Endothelial cell of umbilical vein (primary cell): Measurements from ENCODE around the gene HELQ. TPM values are rescaled to one million over a fixed set of nuclear protein-coding genes. Genes with fewer than 3 reads are reported as not detected.

Source experiments
- BruUV-seq: library from RNA; stranded (reverse); fragments of 400-500 nt; replicated peaks from 2 replicates; lab custom pipeline; 2021; lab: Mats Ljungman, UMichigan
- CTCF ChIA-PET: fragments of 300-600, 350-600 bp; sonication (Branson Sonifier 250); formaldehyde crosslinking; loops from one replicate; lab custom pipeline; 2021; ENCODE audit warnings: antibody characterized with exemption, inconsistent platforms; lab: Charles Lee
- POLR2A ChIA-PET: fragments of 300-600, 350-600 bp; sonication (Branson Sonifier 250); formaldehyde crosslinking; loops from one replicate; lab custom pipeline; 2021; ENCODE audit warnings: antibody characterized with exemption, inconsistent platforms; lab: Charles Lee
- DNase-seq: peaks from one replicate; pipeline ENCODE4 v3.0.0-alpha.2; 2011; ENCODE audit warnings: low read depth, low spot score
- FAIRE-seq: peaks from 2 replicates; lab custom pipeline; 2011; peaks lifted over from hg19 to GRCh38; lab: Jason Lieb, UNC
- H2AFZ ChIP-seq: 2 replicates; pipeline ENCODE4 v1.6.0; 2012; ENCODE audit warnings: low read depth, low read length, control low read depth, inconsistent platforms
- H3K27ac ChIP-seq: 2 replicates; pipeline ENCODE4 v1.5.1; 2011; ENCODE audit warnings: low read depth, mild to moderate bottlenecking, control low read depth, low read length, moderate library complexity; ENCODE audit not compliant: insufficient read depth
- H3K27me3 ChIP-seq, 2 experiments: 2 replicates each; pipeline versions ENCODE4 v1.6.0 to v1.6.1; 2011; ENCODE audit warnings: low read length in 2 of 2, mixed read lengths in 1 of 2; ENCODE audit not compliant: control insufficient read depth in 2 of 2, insufficient read depth in 2 of 2
- H3K36me3 ChIP-seq, 2 experiments: 2 replicates in 1 of 2; 3 replicates in 1 of 2; pipeline ENCODE4 v1.5.1; 2011; ENCODE audit warnings: low read length in 2 of 2, mild to moderate bottlenecking in 1 of 2, moderate library complexity in 1 of 2; ENCODE audit not compliant: control insufficient read depth in 2 of 2, insufficient read depth in 2 of 2; ENCODE audit errors: extremely low read depth in 1 of 2
- H3K4me1 ChIP-seq: 3 replicates; pipeline ENCODE4 v1.5.1; 2011; ENCODE audit warnings: mild to moderate bottlenecking, low read length; ENCODE audit not compliant: control insufficient read depth, insufficient read depth; ENCODE audit errors: extremely low read depth
- H3K4me2 ChIP-seq: 2 replicates; pipeline ENCODE4 v1.6.1; 2011; ENCODE audit warnings: low read length, control low read depth, mixed read lengths; ENCODE audit not compliant: insufficient read depth
- H3K4me3 ChIP-seq, 3 experiments: fragments of 200-600 bp in 1 of 3; sonication (generic), shearing (Covaris generic) in 1 of 3; replicated peaks in 1 of 3; 2 replicates each; pipeline ENCODE4 v1.5.1; 2011 to 2016; ENCODE audit warnings: control low read depth in 3 of 3, low read length in 3 of 3, mild to moderate bottlenecking in 2 of 3, inconsistent platforms in 1 of 3, low read depth in 1 of 3, moderate library complexity in 1 of 3; ENCODE audit not compliant: insufficient read depth in 1 of 3
- H3K79me2 ChIP-seq: 2 replicates; pipeline ENCODE4 v1.6.0; 2012; ENCODE audit warnings: low read length, inconsistent platforms; ENCODE audit not compliant: control insufficient read depth, insufficient read depth
- H3K9ac ChIP-seq: replicated peaks from 2 replicates; pipeline ENCODE3; 2011; ENCODE audit warnings: low read length, control low read depth; ENCODE audit not compliant: insufficient read depth; ENCODE audit errors: extremely low read depth
- H3K9me1 ChIP-seq: replicated peaks from 3 replicates; pipeline ENCODE4 v1.6.0; 2011; ENCODE audit warnings: mild to moderate bottlenecking, low read length; ENCODE audit not compliant: control insufficient read depth, insufficient read depth; ENCODE audit errors: extremely low read depth
- H3K9me3 ChIP-seq: replicated peaks from 2 replicates; pipeline ENCODE4 v1.5.1; 2012; ENCODE audit warnings: low read length, inconsistent platforms; ENCODE audit not compliant: control insufficient read depth, insufficient read depth
- H4K20me1 ChIP-seq: replicated peaks from 2 replicates; pipeline ENCODE3; 2011; ENCODE audit warnings: mild to moderate bottlenecking, low read length; ENCODE audit not compliant: control insufficient read depth, insufficient read depth; ENCODE audit errors: extremely low read depth
- CTCF ChIP-seq, 2 donors: IDR thresholded peaks; 1 replicate in 1 of 2; 2 replicates in 1 of 2; pipeline ENCODE4 v1.5.1; 2011; ENCODE audit warnings: low read length in 2 of 2, mild to moderate bottlenecking in 2 of 2, moderate library complexity in 2 of 2, control low read depth in 1 of 2, inconsistent platforms in 1 of 2, low read depth in 1 of 2; ENCODE audit not compliant: insufficient read depth in 1 of 2; ENCODE audit errors: extremely low read depth in 1 of 2
- EZH2 ChIP-seq: IDR thresholded peaks from 2 replicates; pipeline ENCODE4 v1.6.1; 2012; ENCODE audit warnings: borderline replicate concordance, low read depth, mild to moderate bottlenecking, moderate library complexity, low read length, inconsistent platforms; ENCODE audit not compliant: severe bottlenecking
- FOS ChIP-seq: IDR thresholded peaks from 2 replicates; pipeline ENCODE4 v1.6.1; 2011; ENCODE audit warnings: mild to moderate bottlenecking, low read length, moderate library complexity, borderline replicate concordance; ENCODE audit not compliant: insufficient read depth
- GATA2 ChIP-seq: IDR thresholded peaks from 2 replicates; pipeline ENCODE4 v1.7.0; 2011; ENCODE audit warnings: low read depth, mild to moderate bottlenecking, moderate library complexity, mixed read lengths, low read length; ENCODE audit not compliant: insufficient read length, insufficient read depth
- JUN ChIP-seq: IDR thresholded peaks from 2 replicates; pipeline ENCODE4 v1.6.1; 2011; ENCODE audit warnings: borderline replicate concordance, low read depth; ENCODE audit not compliant: insufficient read length, insufficient read depth
- MAX ChIP-seq: IDR thresholded peaks from 2 replicates; pipeline ENCODE4 v1.6.1; 2011; ENCODE audit not compliant: insufficient read depth, insufficient read length
- MYC ChIP-seq: IDR thresholded peaks from one replicate; pipeline ENCODE4 v1.6.1; 2011; ENCODE audit warnings: mild to moderate bottlenecking, low read depth, low read length
- POLR2A ChIP-seq: IDR thresholded peaks from 2 replicates; pipeline ENCODE4 v1.6.1; 2012; ENCODE audit warnings: low read depth, mild to moderate bottlenecking, control low read depth, low read length
- POLR2AphosphoS5 ChIP-seq: IDR thresholded peaks from 2 replicates; pipeline ENCODE4 v1.6.1; 2012; ENCODE audit warnings: low read depth, mild to moderate bottlenecking, control low read depth, low read length, moderate library complexity; ENCODE audit not compliant: insufficient read depth
- dilution Hi-C: fragments of 300-500 bp; cut with MboI; formaldehyde crosslinking; loops from one replicate; pipeline ENCODE4 v1.15.0; 2019; ENCODE audit warnings: low sequenced_read_pairs; ENCODE audit not compliant: extremely low pct_ligation_motif_present
- intact Hi-C: fragments of 100-400 bp; cut with micrococcal nuclease; formaldehyde crosslinking; loops from one replicate; pipeline ENCODE4 v1.10.0; 2022
- polyA plus RNA-seq, 4 experiments: library from polyadenylated mRNA; depleted of rRNA in 3 of 4; stranded (reverse) in 3 of 4; unstranded in 1 of 4; fragments of >200 nt; gene quantifications; 2 replicates each; pipeline versions ENCODE4 v1.2.1 to v1.2.3, GENCODE V29; 2011 to 2012; ENCODE audit warnings: missing spikeins in 1 of 4
- total RNA-seq: library from RNA; stranded (reverse); gene quantifications from 2 replicates; pipeline ENCODE4 v1.2.3, GENCODE V29; 2021

HELQ gene
- total and polyA plus RNA-seq, 2 donors (not counting 3 experiments of a cell fraction or from before 2014, with no cell fraction given): 8.7 to 11.1 TPM

- CTCF ChIA-PET: no interaction called here
- Histone ChIP-seq H3K79me2 (peaks cover 8% of the 10 kb centered on the region), H3K36me3 (no peaks in the 10 kb centered on the region), H3K27ac (no peak overlapping the region), H3K4me2 (no peak overlapping the region), H2AFZ (no peak overlapping the region), H3K4me1 (peaks cover 9% of the 10 kb centered on the region), H3K9ac (no peak overlapping the region), H4K20me1 (no peaks in the 10 kb centered on the region), H3K4me3 (no peak overlapping the region), H3K9me3 (no peaks in the 10 kb centered on the region), H3K27me3 (no peaks in the 10 kb centered on the region), H3K9me1 (no peaks in the 10 kb centered on the region)
- dilution Hi-C loops (no loop called here), intact Hi-C loops (no loop called here)
- POLR2A ChIA-PET: no interaction called here
- DNase-seq (no peak), FAIRE-seq (no peak)
- BruUV-seq: no TSS peak
- TF ChIP-seq POLR2A (no peak), POLR2AphosphoS5 (no peak), MYC (no peak), JUN (no peak), GATA2 (no peak), CTCF (IDR thresholded peaks at IDR 0.05; ENCODE audit: extremely low read depth in 1 of 2, insufficient read depth in 1 of 2, low read depth in 1 of 2, low read length in 2 of 2) (no peak), EZH2 (no peak), FOS (no peak), MAX (no peak)
Observed at GRCh38 chr4:83449009-83449408, 6.6 kb downstream of the HELQ start.
